Inflammatory macrophage (primary cell): Measurements from ENCODE around the gene RAC2.

Experiments used
- DNase-seq, 2 donors: peaks; one replicate each; pipeline ENCODE4 v3.0.0-alpha.2; 2020 to 2022

The RAC2 gene

DNA sequence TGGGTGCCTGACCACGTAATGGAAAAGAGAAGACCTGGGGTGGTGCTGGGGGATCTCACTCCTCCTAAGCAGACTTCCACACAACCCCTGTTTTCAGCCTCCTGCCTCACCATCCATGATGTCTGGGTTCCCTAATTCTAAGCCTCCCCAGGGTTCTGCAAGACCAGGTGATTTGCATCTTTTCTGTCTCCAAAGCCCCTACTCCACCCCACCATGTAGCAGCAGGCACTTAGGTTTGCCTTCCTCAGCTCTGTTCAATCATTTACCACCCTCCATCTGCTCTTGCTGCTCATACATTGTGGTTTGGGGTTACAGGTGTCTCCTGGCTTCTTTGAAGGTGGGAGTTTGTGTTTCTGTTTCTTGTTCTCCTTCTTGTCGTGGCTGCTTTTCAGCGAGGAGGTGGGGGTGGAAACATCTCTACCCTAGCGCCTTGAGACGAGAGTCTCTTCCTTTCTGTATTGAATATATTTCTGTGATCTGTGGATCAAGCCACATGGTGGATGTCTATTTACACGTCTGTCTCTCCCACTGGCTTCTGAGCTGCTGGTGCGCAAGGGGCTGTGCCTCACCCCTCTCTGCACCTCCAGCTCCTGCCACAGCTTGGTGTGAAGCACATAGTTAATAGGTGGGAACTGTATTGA, 25.2 kb downstream of the RAC2 start:
- DNase-seq, result no peak

DNA sequence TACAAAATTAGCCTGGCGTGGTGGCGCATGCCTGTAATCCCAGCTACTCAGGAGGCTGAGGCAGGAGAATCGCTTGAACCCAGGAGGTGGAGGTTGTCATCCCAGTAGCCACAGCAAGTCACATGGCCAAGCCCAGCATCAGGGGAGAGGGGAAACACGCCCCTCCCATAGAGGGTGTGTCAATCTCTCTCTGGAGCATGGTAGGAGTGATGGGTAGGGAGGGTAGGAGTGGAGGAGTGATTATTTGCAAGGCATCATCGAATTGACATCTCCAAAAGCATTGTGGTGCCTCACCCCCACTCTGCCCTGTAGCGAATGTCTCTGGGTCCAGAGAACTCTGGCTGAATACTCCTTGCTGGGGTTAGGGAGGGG, 25.7 kb downstream of the RAC2 start:
- no peak for DNase-seq

DNA sequence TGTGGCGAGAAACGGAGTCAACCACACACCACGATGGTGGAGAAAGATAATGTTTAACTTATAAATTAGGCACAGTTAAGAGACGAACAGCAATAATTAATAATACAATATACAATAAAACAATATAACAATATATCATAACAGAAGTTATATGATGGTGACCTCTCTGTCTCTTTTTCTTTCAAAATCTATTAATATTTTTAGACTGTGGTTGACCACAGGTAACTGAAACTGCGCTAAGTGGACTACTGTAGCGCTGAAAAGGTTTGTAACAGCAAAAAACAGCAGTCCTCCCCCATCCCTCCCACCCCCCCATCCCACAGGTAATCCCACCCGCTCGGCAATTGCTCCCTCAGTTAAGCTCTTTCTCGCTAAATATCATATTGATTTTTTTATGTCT, 28.2 kb downstream of the RAC2 start:
- DNase-seq, result no peak

DNA sequence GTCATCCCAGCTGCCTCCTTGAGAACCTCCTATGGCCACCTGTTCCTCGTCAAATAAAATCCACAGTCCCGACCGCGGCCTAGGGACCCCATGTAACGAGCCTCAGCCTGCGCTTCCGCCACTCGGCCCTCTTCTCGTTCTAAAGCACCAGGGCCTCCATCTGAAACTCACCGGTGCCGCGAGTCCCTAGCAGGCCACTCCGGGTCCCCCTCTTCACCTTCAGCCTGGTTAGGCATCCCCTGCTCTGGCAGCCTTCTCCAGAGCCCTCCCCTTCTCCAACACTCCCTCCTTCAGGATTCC, 29.4 kb downstream of the RAC2 start:
- DNase-seq, result no peak

DNA sequence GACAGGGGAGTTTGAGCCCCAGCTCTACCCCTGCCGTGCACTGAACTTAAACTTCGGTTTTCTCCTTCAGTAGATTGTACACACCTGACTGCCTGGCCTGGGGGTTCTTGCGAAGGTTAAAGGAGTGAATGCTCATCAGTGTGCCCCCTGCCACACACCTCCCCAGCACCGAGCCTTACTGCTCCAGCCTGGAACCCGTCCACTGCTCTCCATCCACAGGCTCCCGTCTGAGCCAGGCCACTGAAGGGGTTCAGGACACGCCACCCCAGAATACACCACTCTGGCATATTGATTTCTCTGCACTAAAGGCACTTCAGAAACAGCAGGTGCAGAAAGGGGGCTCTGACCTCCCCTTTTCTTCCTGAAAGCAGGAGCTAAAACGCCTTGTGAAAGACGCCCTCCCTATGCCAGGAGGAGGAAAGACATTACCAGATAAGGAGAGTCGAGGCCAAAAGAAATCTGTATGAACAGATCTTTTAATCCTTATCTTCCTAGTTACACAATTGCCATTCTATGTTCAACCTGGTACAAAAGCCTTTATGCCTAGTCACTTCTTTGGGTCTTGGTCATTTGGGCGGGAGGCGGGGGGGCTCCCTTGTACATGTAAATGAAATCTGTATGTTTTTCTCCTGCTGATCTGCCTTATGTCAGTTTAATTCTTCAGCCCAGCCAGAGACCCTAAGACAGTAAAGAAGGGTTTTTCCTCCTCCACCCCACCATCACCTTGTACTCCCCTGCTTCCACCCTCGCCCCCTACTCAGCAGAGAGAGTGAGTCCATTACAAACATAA, 29.9 kb downstream of the RAC2 start:
- DNase-seq, result no peak

DNA sequence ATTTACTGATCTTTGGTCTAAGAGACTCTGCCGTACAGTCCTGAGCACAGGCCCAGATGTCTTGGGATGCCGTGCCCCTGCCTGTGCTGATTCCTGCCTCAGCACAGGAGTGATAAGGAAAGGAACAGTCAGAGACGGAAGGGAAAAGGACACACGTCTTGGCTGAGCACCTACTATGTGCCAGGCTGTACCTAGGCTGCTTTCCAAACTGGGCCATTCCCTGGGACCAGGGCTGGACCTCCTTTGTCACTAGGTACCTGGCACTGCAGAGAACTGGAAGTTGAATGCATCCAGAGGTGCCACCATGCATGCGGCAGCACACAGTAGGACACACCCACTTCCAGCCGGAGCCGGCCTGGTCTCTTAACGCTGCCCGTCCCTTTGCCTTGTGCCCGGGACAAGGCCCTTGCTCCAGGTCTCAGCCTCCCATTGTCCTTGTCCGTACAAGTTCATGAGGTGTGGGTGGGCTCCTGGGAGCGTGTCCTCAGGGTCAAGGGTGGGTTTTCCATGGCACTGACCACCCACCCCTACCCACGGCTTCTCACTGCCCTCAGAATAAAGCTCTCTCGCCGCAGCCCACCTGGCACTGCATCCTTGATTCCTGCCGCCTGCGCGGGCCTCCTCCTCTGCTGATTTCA, 30.7 kb downstream of the RAC2 start:
- no peak for DNase-seq

DNA sequence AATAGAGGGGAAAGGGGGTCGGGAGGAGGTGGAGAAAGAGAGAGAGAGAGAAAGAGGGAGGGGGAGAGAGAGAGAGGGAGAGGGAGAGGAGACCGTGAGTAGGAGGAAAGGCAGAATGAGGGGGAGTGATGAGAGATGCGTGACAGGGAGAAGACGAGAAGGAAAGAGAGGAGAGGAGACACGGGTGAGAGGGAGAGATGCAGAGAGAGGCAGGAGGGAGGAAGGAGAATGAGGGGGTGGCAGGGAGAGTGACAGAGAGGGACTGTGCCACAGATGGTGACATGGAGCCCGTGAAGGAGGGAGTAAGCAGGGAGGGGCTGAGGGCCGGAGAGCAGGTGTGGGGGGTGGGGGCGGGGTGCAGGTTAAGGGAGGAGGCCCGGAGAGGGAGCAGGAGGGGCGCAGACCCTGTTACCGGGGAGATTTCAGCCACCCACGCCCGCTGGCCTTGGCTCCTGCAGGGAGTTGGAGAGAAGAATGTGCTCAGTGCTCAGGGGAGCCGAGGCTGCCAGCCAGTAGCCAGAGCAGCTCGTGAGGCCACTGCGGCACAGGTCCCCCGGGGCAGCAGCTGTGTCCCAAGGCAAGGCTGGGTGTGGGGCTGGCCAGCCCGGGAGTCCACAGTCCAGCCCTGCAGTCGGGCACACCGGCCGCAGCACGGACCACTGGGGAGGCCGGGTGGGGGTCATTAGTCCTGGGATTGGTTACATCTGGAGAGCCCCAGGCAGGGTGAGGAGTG, 31.7 kb downstream of the RAC2 start, which contains the start of gene SSTR3:
Gene SSTR3, minus strand, starts transcription at position 304 of the 733 bp plus-strand sequence. CDS start 4,674 bp downstream, outside the sequence.
- DNase-seq, result no peak

DNA sequence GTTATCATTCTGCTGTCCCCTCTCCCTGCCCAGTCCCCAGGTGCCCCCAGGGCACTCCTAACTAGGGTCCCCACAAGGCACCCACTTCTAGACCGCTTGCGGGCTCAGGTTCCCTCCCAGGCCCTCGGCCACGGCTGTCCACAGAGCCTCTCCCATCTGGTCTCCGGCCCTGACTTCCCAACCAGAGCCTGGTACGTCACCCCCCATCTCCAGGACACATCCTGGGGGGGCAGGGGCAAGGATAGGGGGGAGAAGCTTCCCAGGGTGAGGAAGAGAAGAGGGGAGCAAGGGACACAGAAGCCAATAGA, 32.2 kb downstream of the RAC2 start:
- no peak for DNase-seq

DNA sequence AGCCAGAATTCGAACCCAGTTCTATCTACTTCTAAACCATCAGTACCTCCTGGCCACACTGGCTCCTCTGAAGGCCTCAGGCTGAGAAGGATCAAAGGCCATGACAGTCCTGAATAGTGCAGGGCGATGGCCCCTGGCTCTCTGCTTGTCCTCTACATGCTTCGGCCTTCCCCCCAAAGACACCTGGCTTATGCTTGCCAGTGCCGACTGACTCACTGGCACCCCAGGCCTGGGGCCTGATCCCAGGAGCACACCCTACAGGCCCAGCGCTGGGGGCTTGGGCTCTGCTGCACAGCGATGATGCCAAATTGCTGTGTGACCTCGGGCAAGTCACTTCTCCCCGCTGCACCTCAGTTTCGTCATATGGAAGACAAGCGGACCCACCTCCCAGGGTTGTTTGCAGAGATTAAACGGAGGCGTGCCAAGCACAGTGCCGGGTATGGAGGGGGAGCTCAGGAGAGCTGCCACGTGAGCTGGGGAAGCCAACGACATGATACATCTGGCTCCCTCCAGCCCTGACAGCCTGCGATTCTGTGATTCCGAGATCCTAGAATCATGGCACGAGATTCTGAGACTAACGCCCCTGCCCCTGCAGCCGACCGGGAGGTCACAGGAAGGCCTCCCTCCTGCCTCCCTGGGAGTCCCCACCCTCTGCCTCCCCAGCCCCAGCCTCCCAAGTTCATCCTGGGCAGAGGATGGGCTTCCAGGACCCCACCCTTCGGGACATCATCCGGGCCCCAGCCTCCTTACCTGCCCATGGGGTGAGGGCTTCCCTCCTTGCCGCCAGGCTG, 32.8 kb downstream of the RAC2 start:
- no peak for DNase-seq

DNA sequence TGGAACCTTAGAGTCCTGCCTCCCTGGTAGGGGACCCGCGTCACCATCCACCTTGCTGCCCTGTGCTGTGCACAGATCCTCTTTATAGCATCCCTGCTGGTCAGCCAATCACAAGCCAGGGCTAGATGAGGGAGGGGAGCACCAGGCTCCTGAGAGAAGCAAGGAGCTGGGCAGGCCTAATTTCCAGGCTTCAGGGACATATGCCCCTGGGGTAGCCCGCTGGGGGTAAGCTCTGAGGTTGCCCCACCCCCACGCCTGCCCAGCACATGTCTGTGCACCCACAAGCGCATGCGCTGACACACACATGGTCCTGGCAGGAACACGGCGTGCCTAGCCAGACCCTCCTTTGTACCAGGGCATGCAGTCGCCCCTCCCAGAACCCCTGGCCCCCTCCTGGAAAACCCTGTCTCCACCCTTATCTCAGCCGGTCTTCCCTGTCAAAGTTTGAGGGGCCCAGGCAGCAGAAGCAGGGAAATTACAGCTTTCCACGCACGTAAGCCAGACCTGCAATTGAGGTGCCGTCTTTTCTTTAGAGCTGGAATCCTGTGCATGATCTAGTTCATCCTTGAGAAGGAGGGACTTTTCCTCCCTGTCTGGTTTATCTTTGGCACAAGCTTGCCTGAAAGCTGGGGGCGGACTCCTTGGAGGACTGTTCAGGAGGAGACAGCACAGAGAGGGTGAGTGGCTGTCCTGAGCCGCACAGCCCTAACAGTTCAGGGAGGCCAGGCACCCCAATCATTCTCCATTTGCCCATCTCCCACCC, 33.8 kb downstream of the RAC2 start:
- no peak for DNase-seq

DNA sequence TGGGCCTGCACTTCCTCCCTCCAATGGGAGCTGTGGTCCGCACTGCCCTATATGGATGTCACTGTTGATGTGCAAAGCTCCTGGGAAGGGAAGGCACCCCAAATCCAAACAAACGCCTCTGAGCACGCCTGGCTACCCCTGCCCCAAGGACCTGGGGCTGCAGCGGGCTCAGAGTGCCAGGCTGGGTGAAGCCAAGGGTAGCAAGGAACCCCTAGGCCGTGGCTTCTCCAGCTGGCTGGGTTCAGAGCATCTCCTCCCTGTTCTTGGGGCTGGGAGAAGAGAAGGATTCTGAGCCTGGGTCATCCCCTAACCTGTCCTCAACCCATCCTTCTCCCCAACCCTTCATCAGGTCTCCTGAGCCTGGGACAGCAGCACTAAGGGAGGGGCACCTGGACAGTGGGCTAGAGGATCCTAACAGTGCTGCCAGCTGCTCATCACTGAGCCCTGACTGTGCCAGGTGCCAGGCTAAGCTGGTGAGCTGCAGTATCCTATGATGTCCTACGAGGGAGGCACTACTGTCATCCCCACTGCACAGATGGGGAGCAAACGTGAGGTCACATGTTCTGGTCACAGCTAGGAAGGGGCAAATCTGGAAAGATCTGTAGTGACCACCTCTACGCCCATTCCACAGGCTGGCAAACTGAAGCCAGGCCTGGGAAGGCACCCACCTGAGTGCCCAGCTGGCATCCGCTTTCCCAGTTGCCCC, 34.8 kb downstream of the RAC2 start:
- DNase-seq, result no peak

DNA sequence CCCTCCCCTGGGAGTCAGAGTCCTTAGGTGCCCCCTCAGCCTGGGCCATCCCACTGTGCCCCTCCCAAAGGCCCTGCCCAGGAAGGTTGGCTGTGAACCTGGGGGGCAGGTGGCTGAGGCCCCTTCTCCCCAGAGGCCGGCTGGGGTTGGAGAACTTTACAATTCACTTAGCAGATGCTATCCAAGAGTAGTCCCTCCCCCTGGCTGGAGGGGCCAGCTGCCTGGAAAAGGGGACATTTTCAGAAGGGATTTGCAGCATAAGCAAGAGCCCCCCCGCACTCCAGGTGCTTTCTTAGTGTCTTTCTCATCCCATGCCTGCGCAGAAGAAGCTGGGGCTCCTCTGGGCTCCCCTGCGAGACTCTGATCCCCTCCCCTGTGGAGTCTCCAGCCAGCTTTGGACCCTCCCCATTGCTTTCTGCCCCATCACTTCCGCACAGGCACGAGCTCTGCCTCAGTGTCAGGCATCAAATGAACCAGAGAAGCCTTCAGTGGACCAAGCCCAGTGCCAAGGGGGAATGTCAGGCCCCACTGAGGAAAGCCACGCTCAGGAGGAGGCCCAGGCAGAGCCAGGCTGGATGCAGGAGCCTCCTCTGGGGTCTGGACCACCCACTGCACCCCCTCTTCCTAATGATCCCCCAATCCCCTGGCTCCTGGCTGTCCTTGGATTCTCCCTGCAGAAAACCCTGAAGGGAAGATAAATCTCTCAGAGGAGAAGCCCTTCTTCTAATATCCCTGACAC, 35.5 kb downstream of the RAC2 start:
- no peak for DNase-seq

DNA sequence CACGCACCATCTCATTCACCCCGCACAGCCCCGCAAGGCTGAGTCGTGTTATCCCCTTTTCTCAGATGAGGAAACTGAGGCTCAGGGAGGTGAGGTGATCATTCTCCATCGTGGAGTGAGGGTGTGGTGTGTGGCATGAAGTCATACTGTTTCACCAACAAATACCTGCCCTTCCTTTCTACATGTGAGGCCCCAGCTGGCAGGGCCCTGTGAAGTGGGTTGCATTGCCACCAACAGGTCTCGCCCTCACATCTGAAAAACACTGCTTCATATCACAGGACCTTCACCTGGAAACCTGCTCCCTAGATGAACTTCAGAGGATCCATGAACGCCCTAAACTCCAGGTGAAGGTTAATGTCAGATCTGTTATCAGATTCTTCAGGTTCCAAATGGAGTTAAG, 36.1 kb downstream of the RAC2 start:
- no peak for DNase-seq

DNA sequence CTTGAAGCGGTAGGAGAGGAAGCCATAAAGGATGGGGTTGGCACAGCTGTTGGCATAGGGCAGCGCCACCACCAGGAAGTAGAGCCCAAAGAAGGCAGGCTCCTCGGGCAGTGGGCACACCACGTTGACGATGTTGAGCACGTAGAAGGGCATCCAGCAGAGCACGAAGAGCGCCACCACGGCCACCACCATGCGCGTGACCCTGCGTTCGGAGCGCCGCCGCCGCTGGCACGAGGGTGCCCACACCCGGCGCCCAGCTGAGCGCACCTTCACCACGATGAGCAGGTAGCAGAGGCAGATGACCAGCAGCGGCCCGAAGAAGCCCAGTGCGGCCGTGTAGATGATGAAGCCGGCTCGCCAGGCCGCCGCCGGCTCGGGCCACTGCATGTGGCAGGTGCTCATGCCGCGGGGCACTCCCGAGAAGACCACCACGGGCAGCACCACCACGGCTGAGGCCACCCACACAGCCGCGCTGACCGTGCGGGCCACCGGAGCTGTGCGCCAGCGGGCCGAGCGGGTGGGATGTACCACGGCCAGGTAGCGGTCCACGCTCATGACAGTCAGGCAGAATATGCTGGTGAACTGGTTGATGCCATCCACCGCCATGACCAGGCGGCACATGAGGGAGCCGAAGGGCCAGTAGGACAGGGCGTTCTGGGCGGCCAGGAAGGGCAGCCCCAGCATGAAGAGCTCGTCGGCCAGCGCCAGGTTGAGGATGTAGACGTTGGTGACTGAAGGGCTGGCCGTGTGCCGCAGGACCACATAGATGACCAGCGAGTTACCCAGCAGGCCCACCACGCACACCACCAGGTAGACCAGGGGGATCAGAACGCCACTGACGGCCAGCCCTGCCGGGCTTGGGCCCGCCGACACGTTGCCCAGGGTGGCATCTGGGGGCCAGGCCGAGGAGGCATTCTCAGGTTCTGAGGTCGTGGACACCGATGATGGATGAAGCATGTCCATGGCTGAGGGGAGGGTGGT, 36.9 kb downstream of the RAC2 start:
- no peak for DNase-seq

DNA sequence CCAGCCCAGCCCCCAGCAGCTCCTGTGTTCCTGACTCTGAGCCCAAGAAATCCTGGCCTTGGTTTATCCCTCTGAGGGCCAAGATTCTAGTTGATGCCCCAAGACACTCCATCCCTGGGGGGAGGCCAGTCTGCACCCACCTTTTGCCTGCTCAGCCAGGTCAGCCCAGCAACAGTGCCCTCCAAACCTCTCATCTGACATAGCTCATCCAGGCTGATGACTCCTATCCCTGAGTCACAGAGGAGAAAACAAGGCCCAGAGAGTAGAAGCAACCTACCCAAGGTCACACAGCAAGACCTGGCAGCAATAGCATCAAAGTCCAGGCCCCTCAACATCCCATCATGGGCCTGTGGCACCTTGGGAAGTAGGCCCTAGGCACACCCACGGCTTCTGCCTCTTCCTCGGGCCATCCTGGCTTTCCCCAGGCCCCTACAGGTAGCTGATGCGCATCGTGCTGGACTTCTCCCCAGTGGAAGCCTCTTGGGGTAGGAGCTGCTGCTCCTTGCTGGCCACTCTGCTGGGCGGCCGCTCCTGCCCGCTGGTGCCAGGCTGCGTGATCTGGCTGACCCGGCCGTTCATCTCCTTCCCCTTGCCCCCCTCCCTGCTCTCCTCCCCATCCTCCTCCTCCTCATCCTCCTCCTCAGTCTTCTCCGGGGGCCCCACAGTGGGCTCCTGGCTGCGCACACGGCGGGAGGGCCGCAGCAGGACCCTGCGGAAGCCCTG, 37.8 kb downstream of the RAC2 start:
- DNase-seq, result no peak

DNA sequence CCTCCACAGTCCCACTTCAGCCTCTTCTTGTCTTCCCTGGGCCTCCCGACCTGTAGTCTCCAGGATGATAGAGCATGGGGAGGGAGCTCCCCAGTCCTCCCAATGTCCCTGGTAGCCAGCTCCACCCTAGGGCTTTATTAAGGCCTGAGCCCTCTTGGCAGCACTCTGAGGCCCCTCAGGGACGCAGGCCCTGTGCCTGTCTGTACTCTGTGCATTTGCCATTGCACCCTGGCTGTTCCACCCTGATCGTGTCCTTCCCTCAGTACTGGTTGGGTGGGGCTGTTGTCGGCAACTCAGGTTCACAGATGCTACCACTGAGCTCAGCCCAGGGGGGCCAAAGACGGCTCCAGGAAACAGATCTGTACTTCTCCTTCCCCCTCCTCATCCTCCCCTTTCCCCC, 39.0 kb downstream of the RAC2 start:
- no peak for DNase-seq

DNA sequence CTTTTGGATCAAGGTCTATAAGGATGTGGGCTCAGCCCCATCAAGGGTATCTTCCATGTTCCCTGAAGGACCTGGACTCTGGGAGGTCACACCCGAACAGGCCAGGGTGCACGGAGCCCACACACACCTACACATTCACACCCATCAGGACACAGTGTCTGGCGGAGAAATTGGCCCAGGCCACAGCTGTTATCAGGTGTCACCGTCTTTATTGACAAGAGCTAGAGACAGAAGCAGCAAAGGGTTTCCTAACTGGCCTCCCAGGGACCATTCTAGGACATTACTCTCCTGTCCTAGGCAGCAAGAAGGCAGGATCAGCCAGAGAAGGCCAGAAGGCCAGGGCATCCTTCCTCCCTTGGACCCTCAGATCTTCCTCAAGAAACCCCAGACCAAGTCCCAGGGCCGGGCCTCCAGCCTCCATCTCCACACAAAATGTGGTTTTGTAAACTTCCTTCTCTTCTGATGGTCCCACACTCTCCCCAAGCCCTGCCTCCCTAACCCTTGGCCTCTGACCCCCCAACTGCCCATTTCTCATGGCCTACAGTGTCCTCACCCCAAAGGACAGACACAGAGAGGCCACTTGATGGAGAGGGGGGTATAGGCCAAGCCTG, 39.9 kb downstream of the RAC2 start:
- no peak for DNase-seq

DNA sequence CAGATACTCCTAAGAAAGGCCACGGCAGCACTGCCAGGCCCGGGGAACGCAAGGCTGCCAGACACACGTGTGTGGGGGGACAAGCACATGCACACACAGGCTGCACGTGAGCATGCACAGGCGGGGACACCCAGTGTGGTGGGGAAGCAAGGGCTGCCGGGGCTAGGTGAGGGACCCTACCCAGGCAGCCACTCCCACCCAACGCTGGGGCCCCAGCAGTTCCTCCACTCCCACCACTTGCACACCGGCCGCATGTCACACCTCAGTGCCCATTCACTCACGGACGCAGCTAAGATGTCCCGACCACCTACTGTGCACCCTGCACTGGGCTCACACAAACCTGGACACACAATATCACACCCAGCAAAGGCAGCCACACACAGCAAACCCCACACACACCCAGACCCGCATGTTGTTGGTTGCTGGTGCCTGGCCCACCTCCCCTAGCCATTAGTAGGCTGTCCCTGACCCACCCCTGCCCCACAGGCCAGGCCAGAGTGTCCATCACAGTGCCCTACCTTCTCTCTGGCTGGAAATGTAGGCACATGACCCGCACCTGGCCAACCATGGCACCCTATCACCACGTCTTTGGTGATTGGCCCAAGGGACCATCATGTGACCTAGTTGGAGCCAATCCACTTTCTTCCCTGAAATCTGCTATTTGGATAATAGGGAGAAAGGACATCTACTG, 40.6 kb downstream of the RAC2 start:
- no peak for DNase-seq
